ENCODE measurements around the gene SOCS6.

- no peak for TF ChIP-seq CTCF (IDR thresholded peaks at IDR 0.05)
- no peak for TF ChIP-seq POLR2A (IDR thresholded peaks at IDR 0.05)
These were observed 70.2 kb downstream of the SOCS6 start for GRCh38 chr18:70359071-70359470.
